ENCODE data around the gene TPST2. TPM values are rescaled to one million over a fixed set of nuclear protein-coding genes. Genes with fewer than 3 reads are reported as not detected.

TPST2 gene
- total and polyA plus RNA-seq, 2 of the 4 experiments (the other 2 are of a cell fraction): 42.5 to 63.6 TPM

DNA sequence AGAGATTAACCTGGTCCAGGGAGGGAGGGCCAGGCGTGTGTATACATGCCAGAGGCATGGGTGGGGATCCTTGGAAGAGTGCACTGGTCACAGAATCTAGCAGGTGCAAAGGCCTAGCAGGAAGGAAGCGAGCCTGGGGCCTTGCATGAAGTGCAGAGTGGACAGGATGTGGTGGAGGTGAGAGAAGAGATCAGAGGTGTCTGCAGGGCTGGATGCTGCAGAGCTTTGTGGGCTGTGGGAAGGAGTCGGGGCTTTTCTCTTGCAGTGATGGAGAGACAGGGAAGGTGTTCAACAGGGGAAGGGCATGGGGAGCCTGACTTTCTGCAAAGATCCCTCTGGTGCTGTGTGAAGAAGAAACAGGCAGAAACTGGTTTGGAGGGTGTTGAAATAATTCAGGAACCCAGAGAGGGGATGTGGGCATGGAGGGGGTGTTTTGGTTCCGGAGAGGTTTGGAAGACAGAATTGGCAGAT, 2.5 kb upstream of the TPST2 start:
- H4K91ac ChIP-seq (ENCODE audit: insufficient read depth, low read depth, low read length): no peak overlapping the region
- no peaks in the 10 kb centered on the region for H3K36me3 ChIP-seq (ENCODE audit: control insufficient read depth, insufficient read depth, low read length)
- POLR2A ChIA-PET (ENCODE audit: unreplicated experiment): no interaction called here

More for the DNA sequence above, 2.5 kb upstream of the TPST2 start:
- Histone ChIP-seq H2BK20ac (ENCODE audit: low read depth, low read length) (no peak overlapping the region), H3K27me3 (ENCODE audit: control insufficient read depth, insufficient read depth, low read length) (peaks cover 20% of the 10 kb centered on the region), H2BK5ac (ENCODE audit: low read depth, low read length, poor library complexity, severe bottlenecking) (no peak overlapping the region), H2AK5ac (ENCODE audit: low read depth, low read length) (peak overlapping the region; percentile 15; the same call in 1 of the 2 replicates), H3K4ac (ENCODE audit: low read depth, low read length) (no peak overlapping the region), H3K4me2 (ENCODE audit: low read depth, low read length) (no peak overlapping the region), H3K18ac (ENCODE audit: low read depth, low read length) (no peak overlapping the region), H2AFZ (replicated peaks; ENCODE audit: low read length, poor library complexity) (no peak overlapping the region), H3K56ac (ENCODE audit: extremely low read depth, insufficient read depth, low read length) (no peak overlapping the region), H3K9me3 (ENCODE audit: control insufficient read depth, insufficient read depth, low read length) (no peaks in the 10 kb centered on the region), H2BK120ac (ENCODE audit: low read depth, low read length) (no peak overlapping the region), H3K79me1 (ENCODE audit: low read depth in 1 of 2, low read length in 2 of 2) (peaks cover 14 to 18% of the 10 kb centered on the region in 2 experiments), H3K27ac (ENCODE audit: insufficient read depth, low read length) (no peak overlapping the region), H3K9ac (ENCODE audit: low read depth, low read length) (no peak overlapping the region), H2BK15ac (ENCODE audit: low read depth, low read length) (no peak overlapping the region), H4K8ac (ENCODE audit: low read depth in 2 of 2, low read length in 2 of 2) (no peak overlapping the region), H3K4me3 (ENCODE audit: insufficient read depth, low read depth, low read length) (no peak overlapping the region), H4K20me1 (ENCODE audit: insufficient read depth, low read length) (peaks cover 7% of the 10 kb centered on the region; the same call in 1 of the 2 replicates), H2AK9ac (replicated peaks; ENCODE audit: low read depth, low read length, poor library complexity) (no peak overlapping the region), H3K9me1 (ENCODE audit: insufficient read depth, low read length) (no peaks in the 10 kb centered on the region), H3K4me1 (ENCODE audit: control insufficient read depth, insufficient read depth, low read length) (peaks cover 5% of the 10 kb centered on the region), H3K23ac (ENCODE audit: low read depth, low read length) (no peak overlapping the region), H3K14ac (replicated peaks; ENCODE audit: low read depth, low read length) (no peak overlapping the region), H4K5ac (ENCODE audit: low read depth, low read length) (no peak overlapping the region)
- in situ Hi-C loops (cut with MboI; ENCODE audit: low sequenced_read_pairs): loop anchor here (10.0 kb wide), 1 partner anchor 58 kb away; no protein-coding TSS in a partner anchor
- intact Hi-C loops (cut with micrococcal nuclease): loop anchor here (5.0 kb wide), 1 partner anchor 90 kb away; no protein-coding TSS in a partner anchor
- TF ChIP-seq SMC3 (IDR thresholded peaks at IDR 0.05; ENCODE audit: low read depth, low read length) (no peak), RCOR1 (IDR thresholded peaks at IDR 0.05; ENCODE audit: insufficient replicate concordance, low read length) (no peak), RAD21 (IDR thresholded peaks at IDR 0.05; ENCODE audit: low read length) (no peak), CHD1 (IDR thresholded peaks at IDR 0.05; ENCODE audit: low read depth, low read length) (no peak)
- TF ChIP-seq, protein P1, sequence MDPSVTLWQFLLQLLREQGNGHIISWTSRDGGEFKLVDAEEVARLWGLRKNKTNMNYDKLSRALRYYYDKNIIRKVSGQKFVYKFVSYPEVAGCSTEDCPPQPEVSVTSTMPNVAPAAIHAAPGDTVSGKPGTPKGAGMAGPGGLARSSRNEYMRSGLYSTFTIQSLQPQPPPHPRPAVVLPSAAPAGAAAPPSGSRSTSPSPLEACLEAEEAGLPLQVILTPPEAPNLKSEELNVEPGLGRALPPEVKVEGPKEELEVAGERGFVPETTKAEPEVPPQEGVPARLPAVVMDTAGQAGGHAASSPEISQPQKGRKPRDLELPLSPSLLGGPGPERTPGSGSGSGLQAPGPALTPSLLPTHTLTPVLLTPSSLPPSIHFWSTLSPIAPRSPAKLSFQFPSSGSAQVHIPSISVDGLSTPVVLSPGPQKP (IDR thresholded peaks at IDR 0.05; ENCODE audit: borderline replicate concordance, low read depth, low read length): no peak
- TF ChIP-seq, protein P2, sequence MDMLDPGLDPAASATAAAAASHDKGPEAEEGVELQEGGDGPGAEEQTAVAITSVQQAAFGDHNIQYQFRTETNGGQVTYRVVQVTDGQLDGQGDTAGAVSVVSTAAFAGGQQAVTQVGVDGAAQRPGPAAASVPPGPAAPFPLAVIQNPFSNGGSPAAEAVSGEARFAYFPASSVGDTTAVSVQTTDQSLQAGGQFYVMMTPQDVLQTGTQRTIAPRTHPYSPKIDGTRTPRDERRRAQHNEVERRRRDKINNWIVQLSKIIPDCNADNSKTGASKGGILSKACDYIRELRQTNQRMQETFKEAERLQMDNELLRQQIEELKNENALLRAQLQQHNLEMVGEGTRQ (IDR thresholded peaks at IDR 0.05; ENCODE audit: low read depth, low read length): no peak
- ATAC-seq (ENCODE audit: low read depth) (no peak), DNase-seq (no peak)
- CTCF ChIA-PET: no interaction called here
- dilution Hi-C loops (cut with HindIII; ENCODE audit: low sequenced_read_pairs, unreplicated experiment): no loop called here
- 77% methylated on average over 4 of the region's 4 CpGs; no CpG with 5 or more reads in 1 of the 2 experiments for WGBS, 2 experiments (ENCODE audit: extremely low coverage in 2 of 2, insufficient read length in 1 of 2)
- no TSS peak for BruUV-seq (replicated peaks)
